DOHH2 (cell line): ENCODE data around the gene APCDD1L.

Source experiments
- EZH2phosphoT487 ChIP-seq: fragments of 200-600 bp; sonication (generic); IDR thresholded peaks from 2 replicates; pipeline ENCODE4 v1.6.1; 2017; ENCODE audit warnings: borderline replicate concordance, mild to moderate bottlenecking, antibody characterized with exemption, low read length, moderate library complexity, mixed read lengths
- TF ChIP-seq, protein P1 (sequence below): fragments of 200-600 bp; sonication (generic); IDR thresholded peaks from one replicate; pipeline ENCODE4 v1.5.1; 2014; ENCODE audit warnings: antibody characterized with exemption, mild to moderate bottlenecking, low read depth, low read length; ENCODE audit not compliant: poor library complexity, severe bottlenecking

DNA sequence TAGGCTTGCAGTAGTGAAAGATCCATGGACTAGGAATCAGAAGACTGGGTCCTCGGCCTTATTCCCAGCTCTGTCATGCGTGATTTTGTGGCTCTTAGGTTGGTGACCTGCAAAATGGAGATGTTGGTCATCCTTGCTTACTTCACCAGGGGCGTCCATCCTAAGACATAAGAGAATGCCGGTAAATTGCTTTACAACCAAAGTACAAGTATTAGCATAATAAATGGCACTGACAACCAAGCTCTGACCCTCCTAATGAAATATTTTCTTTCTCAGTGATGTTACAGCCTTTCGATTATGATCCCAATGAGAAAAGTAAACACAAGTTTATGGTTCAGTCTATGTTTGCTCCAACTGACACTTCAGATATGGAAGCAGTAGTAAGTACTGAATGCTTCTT lies 80.9 kb downstream of the APCDD1L start:
- TF ChIP-seq, protein P1, sequence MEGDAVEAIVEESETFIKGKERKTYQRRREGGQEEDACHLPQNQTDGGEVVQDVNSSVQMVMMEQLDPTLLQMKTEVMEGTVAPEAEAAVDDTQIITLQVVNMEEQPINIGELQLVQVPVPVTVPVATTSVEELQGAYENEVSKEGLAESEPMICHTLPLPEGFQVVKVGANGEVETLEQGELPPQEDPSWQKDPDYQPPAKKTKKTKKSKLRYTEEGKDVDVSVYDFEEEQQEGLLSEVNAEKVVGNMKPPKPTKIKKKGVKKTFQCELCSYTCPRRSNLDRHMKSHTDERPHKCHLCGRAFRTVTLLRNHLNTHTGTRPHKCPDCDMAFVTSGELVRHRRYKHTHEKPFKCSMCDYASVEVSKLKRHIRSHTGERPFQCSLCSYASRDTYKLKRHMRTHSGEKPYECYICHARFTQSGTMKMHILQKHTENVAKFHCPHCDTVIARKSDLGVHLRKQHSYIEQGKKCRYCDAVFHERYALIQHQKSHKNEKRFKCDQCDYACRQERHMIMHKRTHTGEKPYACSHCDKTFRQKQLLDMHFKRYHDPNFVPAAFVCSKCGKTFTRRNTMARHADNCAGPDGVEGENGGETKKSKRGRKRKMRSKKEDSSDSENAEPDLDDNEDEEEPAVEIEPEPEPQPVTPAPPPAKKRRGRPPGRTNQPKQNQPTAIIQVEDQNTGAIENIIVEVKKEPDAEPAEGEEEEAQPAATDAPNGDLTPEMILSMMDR: no peak
- TF ChIP-seq EZH2phosphoT487: no peak
